ENCODE data around the gene RIMS1. TPM values are rescaled to one million over a fixed set of nuclear protein-coding genes. Genes with fewer than 3 reads are reported as not detected.

RIMS1 gene
- total and polyA plus RNA-seq, 9 of the 15 experiments (the other 6 are each of a cell fraction or from before 2014, with no cell fraction given): not detected

GRCh38 chr6:72376736-72377135 lies 490.4 kb downstream of the RIMS1 start:
- Histone ChIP-seq H3K27ac (ENCODE audit: extremely low read depth, low read depth, low read length) (no peak overlapping the region), H3K9me3 (replicated peaks; ENCODE audit: control insufficient read depth, insufficient read depth, low read depth, low read length) (no peaks in the 10 kb centered on the region), H3K9me1 (ENCODE audit: control insufficient read depth, insufficient read depth, low read length) (no peaks in the 10 kb centered on the region), H3K9ac (ENCODE audit: insufficient read depth in 1 of 2, low read depth in 2 of 2, low read length in 2 of 2) (no peak overlapping the region), H3K4me2 (ENCODE audit: insufficient read depth, low read length) (no peak overlapping the region), H2AFZ (ENCODE audit: low read depth, low read length) (no peak overlapping the region), H3K36me3 (ENCODE audit: control insufficient read depth, insufficient read depth, low read length) (no peaks in the 10 kb centered on the region), H3K4me1 (replicated peaks in 1 of 2; ENCODE audit: control insufficient read depth in 2 of 2, insufficient read depth in 2 of 2, low read length in 2 of 2) (no peaks in the 10 kb centered on the region), H4K20me1 (replicated peaks; ENCODE audit: control insufficient read depth, insufficient read depth, low read length) (no peaks in the 10 kb centered on the region), H3K4me3 (no peak overlapping the region), H3K27me3 (ENCODE audit: control insufficient read depth in 2 of 2, insufficient read depth in 2 of 2, low read length in 2 of 2) (peaks cover 0 to 6% of the 10 kb centered on the region in 2 experiments; a peak in 2 of 5 replicates), H3K79me2 (ENCODE audit: control insufficient read depth, insufficient read depth, low read length) (no peaks in the 10 kb centered on the region)
- in situ Hi-C loops (cut with MboI): no loop called here
- no peak for DNase-seq (ENCODE audit: extremely low read depth in 1 of 4, low spot score in 3 of 4)
- 0% methylated on average over 2 of the region's 2 CpGs for WGBS (ENCODE audit: insufficient coverage, low coverage, missing lambda C conversion rate)
- ATAC-seq: no peak
- ChIA-PET POLR2A (interaction anchor here (0.5 to 0.7 kb wide), 2 partner anchors 35 to 1458 kb away, joined by 3 to 4 read pairs; no protein-coding TSS in a partner anchor), CTCF (ENCODE audit: low intra/inter-chr PET ratio) (no interaction called here)
- FAIRE-seq: no peak
- TF ChIP-seq MYNN (IDR thresholded peaks at IDR 0.05) (no peak), MYNN (CRISPR knock-in tag; IDR thresholded peaks at IDR 0.05) (no peak), CHD7 (IDR thresholded peaks at IDR 0.05; ENCODE audit: low read depth, low read length) (no peak), SRSF3 (IDR thresholded peaks at IDR 0.05; ENCODE audit: insufficient read depth, low read length) (no peak), ZNF197 (CRISPR knock-in tag; IDR thresholded peaks at IDR 0.05; ENCODE audit: low read depth) (no peak), NFATC3 (IDR thresholded peaks at IDR 0.05) (no peak), PPARD (CRISPR knock-in tag; IDR thresholded peaks at IDR 0.05) (no peak), NR2F6 (CRISPR knock-in tag; IDR thresholded peaks at IDR 0.05) (no peak), POLR2H (tag; IDR thresholded peaks at IDR 0.05; ENCODE audit: low read depth) (no peak)
- intact Hi-C loops (cut with micrococcal nuclease): no loop called here
- no TSS peak for BruUV-seq (replicated peaks)
